Esophagus muscularis mucosa (tissue), 4 donors: ENCODE results near the gene RASSF10. TPM values are rescaled to one million over a fixed set of nuclear protein-coding genes. Genes with fewer than 3 reads are reported as not detected.

Experiments used
- DNase-seq: peaks from one replicate; pipeline ENCODE4 v3.0.0-alpha.2; 2017; ENCODE audit errors: extremely low spot score
- H3K27ac ChIP-seq, 4 donors: fragments of 200-600 bp; sonication (generic); replicated peaks in 1 of 4; 1 replicate in 3 of 4; 2 replicates in 1 of 4; pipeline ENCODE4 v1.5.1; 2016 to 2019; ENCODE audit warnings: mild to moderate bottlenecking in 1 of 4
- H3K27me3 ChIP-seq, 4 donors: fragments of 200-600 bp; sonication (generic); one replicate each; pipeline versions ENCODE4 v1.5.1 to v1.6.0; 2016 to 2019
- H3K36me3 ChIP-seq, 4 donors: fragments of 200-600 bp; sonication (generic); one replicate each; pipeline ENCODE4 v1.5.1; 2016 to 2019
- H3K4me1 ChIP-seq, 4 donors: fragments of 200-600 bp; sonication (generic); one replicate each; pipeline ENCODE4 v1.5.1; 2016 to 2019
- H3K4me3 ChIP-seq, 4 donors: fragments of 200-600 bp; sonication (generic); 1 replicate in 2 of 4; 2 replicates in 2 of 4; pipeline ENCODE4 v1.5.1; 2016 to 2019; ENCODE audit warnings: mild to moderate bottlenecking in 4 of 4, moderate library complexity in 1 of 4
- H3K9me3 ChIP-seq, 4 donors: fragments of 200-600 bp; sonication (generic); 1 replicate in 3 of 4; 2 replicates in 1 of 4; pipeline ENCODE4 v1.5.1; 2016 to 2019
- EP300 ChIP-seq: sonication (generic); formaldehyde crosslinking; IDR thresholded peaks from one replicate; pipeline ENCODE4 v1.6.1; 2017; ENCODE audit warnings: antibody characterized with exemption
- POLR2A ChIP-seq: fragments of 450-650 bp; IDR thresholded peaks from one replicate; pipeline ENCODE4 v1.6.1; 2017; ENCODE audit warnings: antibody characterized with exemption, moderate library complexity, mild to moderate bottlenecking, low read depth
- POLR2AphosphoS5 ChIP-seq, 2 donors: sonication (generic); formaldehyde crosslinking; IDR thresholded peaks; one replicate each; pipeline ENCODE4 v1.6.1; 2017; ENCODE audit warnings: antibody characterized with exemption in 2 of 2
- WGBS: methylation state at CpG from one replicate; pipeline ENCODE4 v1.1.5; 2018; 5-methylcytosine and 5-hydroxymethylcytosine counted together
- intact Hi-C: fragments of 100-400 bp; cut with DNase I; formaldehyde crosslinking; loops from one replicate; pipeline ENCODE4 v1.15.1; 2023
- total RNA-seq, 4 donors: library from RNA; depleted of rRNA; stranded (reverse); fragments of >200 nt; gene quantifications; one replicate each; pipeline versions ENCODE4 v1.1.0 to v1.2.1, GENCODE V29; 2016
- TF ChIP-seq, protein P1 (sequence below), 3 experiments: fragments of 200-600 bp in 2 of 3; fragments of 450-650 bp in 1 of 3; sonication (generic) in 2 of 3; IDR thresholded peaks; one replicate each; pipeline ENCODE4 v1.5.1; 2017 to 2019; ENCODE audit warnings: antibody characterized with exemption in 3 of 3, mild to moderate bottlenecking in 2 of 3, moderate library complexity in 1 of 3

RASSF10 gene
- total RNA-seq, 4 donors from 2014 or later = 0.17 to 0.57 (median 0.19) TPM; not detected in 1

GRCh38 chr11:13055200-13055599 lies 46.1 kb downstream of the RASSF10 start:
- Histone ChIP-seq H3K27me3 (no peaks in the 10 kb centered on the region), H3K4me1 (no peaks in the 10 kb centered on the region), H3K9me3 (no peaks in the 10 kb centered on the region), H3K4me3 (no peak overlapping the region), H3K27ac (no peak overlapping the region), H3K36me3 (no peaks in the 10 kb centered on the region)
- TF ChIP-seq EP300 (no peak), POLR2AphosphoS5 (IDR thresholded peaks at IDR 0.05) (no peak), POLR2A (no peak)
- TF ChIP-seq, protein P1, sequence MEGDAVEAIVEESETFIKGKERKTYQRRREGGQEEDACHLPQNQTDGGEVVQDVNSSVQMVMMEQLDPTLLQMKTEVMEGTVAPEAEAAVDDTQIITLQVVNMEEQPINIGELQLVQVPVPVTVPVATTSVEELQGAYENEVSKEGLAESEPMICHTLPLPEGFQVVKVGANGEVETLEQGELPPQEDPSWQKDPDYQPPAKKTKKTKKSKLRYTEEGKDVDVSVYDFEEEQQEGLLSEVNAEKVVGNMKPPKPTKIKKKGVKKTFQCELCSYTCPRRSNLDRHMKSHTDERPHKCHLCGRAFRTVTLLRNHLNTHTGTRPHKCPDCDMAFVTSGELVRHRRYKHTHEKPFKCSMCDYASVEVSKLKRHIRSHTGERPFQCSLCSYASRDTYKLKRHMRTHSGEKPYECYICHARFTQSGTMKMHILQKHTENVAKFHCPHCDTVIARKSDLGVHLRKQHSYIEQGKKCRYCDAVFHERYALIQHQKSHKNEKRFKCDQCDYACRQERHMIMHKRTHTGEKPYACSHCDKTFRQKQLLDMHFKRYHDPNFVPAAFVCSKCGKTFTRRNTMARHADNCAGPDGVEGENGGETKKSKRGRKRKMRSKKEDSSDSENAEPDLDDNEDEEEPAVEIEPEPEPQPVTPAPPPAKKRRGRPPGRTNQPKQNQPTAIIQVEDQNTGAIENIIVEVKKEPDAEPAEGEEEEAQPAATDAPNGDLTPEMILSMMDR (IDR thresholded peaks at IDR 0.05) = no peak
- DNase-seq = no peak
- intact Hi-C loops = no loop called here
- 71% methylated on average over 2 of the region's 2 CpGs for WGBS

DNA sequence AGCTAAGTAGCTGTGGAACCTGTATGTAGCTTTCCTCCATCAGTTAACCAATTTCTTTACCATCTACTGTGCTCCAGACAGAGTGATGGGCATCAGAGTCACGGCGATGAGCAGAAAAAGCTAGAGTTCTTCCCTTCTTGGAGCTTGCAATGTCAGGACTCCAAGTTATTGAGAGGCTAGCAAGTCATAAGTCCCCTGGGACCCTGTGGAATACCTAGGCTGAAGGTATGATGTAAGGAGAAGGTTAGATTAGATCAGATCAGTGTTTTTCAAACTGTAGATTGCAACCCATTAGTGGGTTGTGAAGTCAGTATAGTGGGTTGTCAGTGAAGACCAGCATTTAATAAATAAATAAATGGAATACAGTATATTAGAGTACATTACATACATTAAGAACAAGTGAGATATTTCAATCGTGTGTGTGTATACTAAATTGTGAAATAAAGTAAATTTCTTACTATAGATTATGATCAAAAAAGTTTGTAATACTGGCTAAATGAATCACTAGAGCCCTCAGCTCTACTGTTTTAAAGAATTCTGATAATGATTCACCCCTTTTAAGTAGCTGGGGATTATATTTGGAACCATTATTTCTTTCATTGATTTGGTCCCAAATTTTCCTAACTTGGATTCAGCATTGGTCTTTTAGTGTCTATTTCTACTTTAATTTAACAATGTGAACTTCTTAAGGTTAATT lies 52.3 kb downstream of the RASSF10 start:
- no peak for DNase-seq
- intact Hi-C loops = no loop called here
- TF ChIP-seq, protein P1 (IDR thresholded peaks at IDR 0.05) = no peak
- TF ChIP-seq EP300 = no peak
- no peak for TF ChIP-seq POLR2AphosphoS5 (IDR thresholded peaks at IDR 0.05)
- TF ChIP-seq POLR2A = no peak
- Histone ChIP-seq H3K36me3 (no peaks in the 10 kb centered on the region), H3K4me3 (no peak overlapping the region), H3K4me1 (no peaks in the 10 kb centered on the region), H3K27ac (no peak overlapping the region), H3K27me3 (peaks cover 0 to 7% (median 0%) of the 10 kb centered on the region in 4 donors), H3K9me3 (no peaks in the 10 kb centered on the region)
- 84% methylated on average over 3 of the region's 3 CpGs for WGBS
